Mesendoderm (in vitro differentiated cells): ENCODE results near the gene GAL. TPM values are rescaled to one million over a fixed set of nuclear protein-coding genes. Genes with fewer than 3 reads are reported as not detected.
"Not testable (repeated sequence)": the region's sequence is repeated elsewhere in the genome, so short reads cannot be mapped to it uniquely, and the experiment has no call there.

ENCODE experiments used
- DNase-seq: peaks from one replicate; pipeline ENCODE4 v3.0.0; 2013
- H2AK5ac ChIP-seq: 2 replicates; pipeline ENCODE4 v1.6.1; 2013; ENCODE audit warnings: low read length, inconsistent platforms
- H2BK120ac ChIP-seq: 2 replicates; pipeline ENCODE4 v1.6.1; 2013; ENCODE audit warnings: low read depth, mild to moderate bottlenecking, low read length, moderate library complexity, mixed read lengths
- H2BK15ac ChIP-seq: replicated peaks from 2 replicates; pipeline ENCODE4 v1.6.1; 2013; ENCODE audit warnings: low read depth, mild to moderate bottlenecking, moderate library complexity
- H2BK5ac ChIP-seq: 2 replicates; pipeline ENCODE4 v1.6.1; 2013; ENCODE audit warnings: low read length, inconsistent platforms
- H3K18ac ChIP-seq: 2 replicates; pipeline ENCODE4 v1.6.1; 2013; ENCODE audit warnings: mild to moderate bottlenecking, low read length, mixed read lengths
- H3K23ac ChIP-seq: one replicate; pipeline ENCODE4 v1.6.1; 2013; ENCODE audit warnings: low read length
- H3K27ac ChIP-seq: 2 replicates; pipeline ENCODE4 v1.5.1; 2013; ENCODE audit warnings: low read depth, mild to moderate bottlenecking, inconsistent platforms, low read length, moderate library complexity
- H3K27me3 ChIP-seq: 2 replicates; pipeline ENCODE4 v1.6.1; 2013; ENCODE audit warnings: low read length, control low read depth, mild to moderate bottlenecking, inconsistent platforms; ENCODE audit not compliant: insufficient read depth, poor library complexity
- H3K36me3 ChIP-seq: 2 replicates; pipeline ENCODE4 v1.6.1; 2013; ENCODE audit warnings: low read length, inconsistent platforms; ENCODE audit not compliant: control insufficient read depth, insufficient read depth
- H3K4ac ChIP-seq: one replicate; pipeline ENCODE4 v1.6.1; 2013; ENCODE audit warnings: low read depth, mild to moderate bottlenecking, low read length, moderate library complexity
- H3K4me1 ChIP-seq: 2 replicates; pipeline ENCODE4 v1.6.1; 2013; ENCODE audit warnings: low read depth, low read length, inconsistent platforms; ENCODE audit not compliant: control insufficient read depth
- H3K4me2 ChIP-seq: 2 replicates; pipeline ENCODE4 v1.6.1; 2013; ENCODE audit warnings: low read length
- H3K4me3 ChIP-seq: 2 replicates; pipeline ENCODE4 v1.5.1; 2013; ENCODE audit warnings: mild to moderate bottlenecking, low read length
- H3K56ac ChIP-seq: one replicate; pipeline ENCODE4 v1.6.1; 2013; ENCODE audit warnings: low read length
- H3K79me1 ChIP-seq: 2 replicates; pipeline ENCODE4 v1.6.1; 2013; ENCODE audit warnings: low read length, inconsistent platforms
- H3K79me2 ChIP-seq: 2 replicates; pipeline ENCODE4 v1.6.1; 2013; ENCODE audit warnings: mild to moderate bottlenecking, low read length; ENCODE audit not compliant: control insufficient read depth, insufficient read depth
- H3K9ac ChIP-seq: 2 replicates; pipeline ENCODE4 v1.6.1; 2013; ENCODE audit warnings: low read length, inconsistent platforms
- H4K5ac ChIP-seq: one replicate; pipeline ENCODE4 v1.6.1; 2013; ENCODE audit warnings: low read length
- H4K8ac ChIP-seq: one replicate; pipeline ENCODE4 v1.6.1; 2013; ENCODE audit warnings: low read depth, mild to moderate bottlenecking, control low read depth, low read length, moderate library complexity
- WGBS: extraction: QIAGEN DNeasy Blood & Tissue Kit; methylation state at CpG from one replicate; pipeline ENCODE4 v1.1.7; 2013; ENCODE audit warnings: low lambda C conversion rate, missing lambda C conversion rate; ENCODE audit not compliant: insufficient coverage; ENCODE audit errors: extremely low coverage; 5-methylcytosine and 5-hydroxymethylcytosine counted together
- polyA plus RNA-seq, 2 experiments: library from polyadenylated mRNA; stranded (reverse); fragments of 200-250 nt; gene quantifications; one replicate each; pipeline ENCODE4 v1.2.3, GENCODE V29; 2013

Gene GAL
- polyA plus RNA-seq (2013, experiment 1 of 2), result 1,656 TPM
- polyA plus RNA-seq (2013, experiment 2 of 2), result 1,755 TPM

- peak within 1 kb of the TSS; percentile 76 for H3K9ac ChIP-seq
- H2BK15ac ChIP-seq, result no peak within 1 kb of the TSS
- H2BK120ac ChIP-seq, result peak within 1 kb of the TSS; percentile 23
- H4K8ac ChIP-seq, result peak within 1 kb of the TSS; percentile 7
- H3K4me2 ChIP-seq, result peak within 1 kb of the TSS; percentile 42
- H2AK5ac ChIP-seq, result no peak within 1 kb of the TSS
- DNase-seq, result peak; percentile 45
- H3K56ac ChIP-seq, result peak within 1 kb of the TSS; percentile 87
- H3K27me3 ChIP-seq, result no peaks in the 10 kb centered on the region
- no CpG with 5 or more reads among the region's 113 CpGs for WGBS
- H3K27ac ChIP-seq, result peak within 1 kb of the TSS; percentile 52
- peak within 1 kb of the TSS; percentile 75 for H3K4ac ChIP-seq
- peaks cover 20% of the 10 kb centered on the region for H3K79me2 ChIP-seq
- peak within 1 kb of the TSS; percentile 97 for H3K23ac ChIP-seq
- no peak within 1 kb of the TSS for H4K5ac ChIP-seq
- peaks cover 3% of the 10 kb centered on the region for H3K36me3 ChIP-seq
- no peak within 1 kb of the TSS for H2BK5ac ChIP-seq
- peak within 1 kb of the TSS; percentile 95 for H3K18ac ChIP-seq
- no peaks in the 10 kb centered on the region for H3K4me1 ChIP-seq
- peak within 1 kb of the TSS; percentile 63 for H3K4me3 ChIP-seq
- H3K79me1 ChIP-seq, result no peaks in the 10 kb centered on the region
Measured at GRCh38 chr11:68684385-68685356, at the start of gene GAL. Gene GAL (plus strand): TSS chr11:68684544. CDS start chr11:68684924, 380 bp downstream.

GRCh38 chr11:68634606-68635005 lies 49.7 kb upstream of the GAL start:
- peak overlapping the region; percentile 6 for H4K8ac ChIP-seq
- WGBS, result no CpG with 5 or more reads among the region's 7 CpGs
- H3K56ac ChIP-seq, result peak overlapping the region; percentile 77

GRCh38 chr11:68635172-68635571 lies 49.2 kb upstream of the GAL start:
- not testable (repeated sequence) for H3K23ac ChIP-seq, H2BK5ac ChIP-seq, H4K5ac ChIP-seq, H3K36me3 ChIP-seq, H3K4me2 ChIP-seq, H4K8ac ChIP-seq, H3K4ac ChIP-seq, H3K4me3 ChIP-seq, H3K79me2 ChIP-seq, H2BK120ac ChIP-seq, H3K9ac ChIP-seq, H2BK15ac ChIP-seq, H3K27me3 ChIP-seq, H2AK5ac ChIP-seq, H3K79me1 ChIP-seq, H3K4me1 ChIP-seq
- peak overlapping the region; percentile 85 for H3K18ac ChIP-seq
- WGBS, result no CpG with 5 or more reads among the region's 7 CpGs
- peak overlapping the region; percentile 77 for H3K56ac ChIP-seq
- peak overlapping the region; percentile 62 for H3K27ac ChIP-seq
- peak; percentile 63 for DNase-seq

More at GRCh38 chr11:68634606-68635005, 49.7 kb upstream of the GAL start:
- Histone ChIP-seq H3K18ac (peak overlapping the region; percentile 85), H2BK120ac (peak overlapping the region; percentile 89), H3K4ac (peak overlapping the region; percentile 37), H3K27ac (peak overlapping the region; percentile 62), H3K9ac (peak overlapping the region; percentile 49), H2BK5ac (peak overlapping the region; percentile 82)
- not testable (repeated sequence) for H4K5ac ChIP-seq, DNase-seq, H3K4me2 ChIP-seq, H3K79me1 ChIP-seq, H2AK5ac ChIP-seq, H3K79me2 ChIP-seq, H3K4me1 ChIP-seq, H3K36me3 ChIP-seq, H3K4me3 ChIP-seq, H2BK15ac ChIP-seq, H3K23ac ChIP-seq, H3K27me3 ChIP-seq

- H3K4me3 ChIP-seq, H3K36me3 ChIP-seq, H3K4me2 ChIP-seq, DNase-seq, H3K23ac ChIP-seq, H3K4me1 ChIP-seq, H2BK15ac ChIP-seq, H4K8ac ChIP-seq, H3K79me1 ChIP-seq, H3K79me2 ChIP-seq, H4K5ac ChIP-seq, H3K27me3 ChIP-seq, H2AK5ac ChIP-seq: not testable (repeated sequence)
- no CpG with 5 or more reads among the region's 10 CpGs for WGBS
- Histone ChIP-seq H3K18ac (peak overlapping the region; percentile 99), H3K56ac (peak overlapping the region; percentile 82), H2BK5ac (peak overlapping the region; percentile 78), H3K4ac (peak overlapping the region; percentile 97), H3K27ac (peak overlapping the region; percentile 62), H2BK120ac (peak overlapping the region; percentile 97), H3K9ac (peak overlapping the region; percentile 45)
Measured at GRCh38 chr11:68635883-68636282, 48.5 kb upstream of the GAL start.

GRCh38 chr11:68639322-68639721 lies 45.0 kb upstream of the GAL start:
- not testable (repeated sequence) for H3K36me3 ChIP-seq, H4K8ac ChIP-seq, H3K4me2 ChIP-seq, H3K27me3 ChIP-seq, H4K5ac ChIP-seq, H3K79me1 ChIP-seq, H3K23ac ChIP-seq, H3K9ac ChIP-seq, DNase-seq, H2AK5ac ChIP-seq, H3K4me3 ChIP-seq, H3K79me2 ChIP-seq, H3K4me1 ChIP-seq, H2BK15ac ChIP-seq
- Histone ChIP-seq H3K56ac (peak overlapping the region; percentile 74), H3K4ac (peak overlapping the region; percentile 99), H2BK5ac (peak overlapping the region; percentile 93), H2BK120ac (peak overlapping the region; percentile 86), H3K18ac (peak overlapping the region; percentile 52), H3K27ac (peak overlapping the region; percentile 70)
- WGBS, result no CpG with 5 or more reads among the region's 3 CpGs
